HEK293 (cell line): ENCODE results near the gene WDR88.

Experiments
- CTCF ChIA-PET: fragments of 350-600 bp; formaldehyde crosslinking; extraction: SDS; loops from one replicate; lab custom pipeline; 2021; ENCODE audit warnings: antibody characterized with exemption; lab: Yijun Ruan, JAX
- POLR2A ChIA-PET: fragments of 300-600 bp; formaldehyde crosslinking; extraction: SDS; loops from one replicate; lab custom pipeline; 2020; ENCODE audit warnings: antibody characterized with exemption, inconsistent platforms; lab: Yijun Ruan, JAX
- H3K27ac ChIP-seq: fragments of 200-500 bp; sonication (Bioruptor generic); 2 replicates; pipeline ENCODE4 v1.5.1; 2014; ENCODE audit warnings: low read depth, low read length, control low read depth, inconsistent platforms; ENCODE audit errors: extremely low read depth
- H3K36me3 ChIP-seq, 2 experiments: fragments of 200-500 bp in 1 of 2; sonication (Bioruptor generic) in 1 of 2; 1 replicate in 1 of 2; 2 replicates in 1 of 2; pipeline ENCODE4 v1.5.1; 2014 to 2017; ENCODE audit warnings: inconsistent platforms in 2 of 2, low read length in 2 of 2; ENCODE audit not compliant: control insufficient read depth in 2 of 2, insufficient read depth in 1 of 2
- H3K4me1 ChIP-seq: fragments of 200-500 bp; sonication (Bioruptor generic); 2 replicates; pipeline ENCODE4 v1.5.1; 2014; ENCODE audit warnings: mild to moderate bottlenecking, low read length, inconsistent platforms; ENCODE audit not compliant: control insufficient read depth, insufficient read depth
- H3K4me3 ChIP-seq: 2 replicates; pipeline ENCODE4 v1.5.1; 2011; ENCODE audit warnings: low read depth, mild to moderate bottlenecking, control low read depth, low read length, moderate library complexity
- H3K9me3 ChIP-seq: fragments of 200-500 bp; sonication (Bioruptor generic); 2 replicates; pipeline ENCODE4 v1.5.1; 2014; ENCODE audit warnings: low read depth, low read length, inconsistent platforms; ENCODE audit not compliant: control insufficient read depth, insufficient read depth
- BCL11A ChIP-seq: fragments of 450-650 bp; formaldehyde crosslinking; IDR thresholded peaks from 2 replicates; pipeline ENCODE4 v1.5.1; 2016; ENCODE audit warnings: low read depth, missing biosample characterization, missing genetic modification characterization
- BCL6B ChIP-seq: fragments of 450-650 bp; formaldehyde crosslinking; IDR thresholded peaks from 2 replicates; pipeline ENCODE4 v1.5.1; 2017; ENCODE audit warnings: missing biosample characterization, missing genetic modification characterization
- CTCF ChIP-seq: fragments of 450-650 bp; formaldehyde crosslinking; IDR thresholded peaks from 2 replicates; pipeline ENCODE4 v1.5.1; 2016; ENCODE audit warnings: missing biosample characterization, missing genetic modification characterization
- FEZF1 ChIP-seq: fragments of 450-650 bp; formaldehyde crosslinking; IDR thresholded peaks from 2 replicates; pipeline ENCODE4 v1.5.1; 2016; ENCODE audit warnings: missing biosample characterization, missing genetic modification characterization
- GLI2 ChIP-seq: fragments of 450-650 bp; formaldehyde crosslinking; IDR thresholded peaks from 2 replicates; pipeline ENCODE4; 2017; ENCODE audit warnings: missing biosample characterization, missing genetic modification characterization, low read depth, borderline replicate concordance
- HIC1 ChIP-seq: fragments of 450-650 bp; formaldehyde crosslinking; IDR thresholded peaks from 2 replicates; pipeline ENCODE4 v1.5.1; 2016; ENCODE audit warnings: missing biosample characterization, missing genetic modification characterization
- KLF16 ChIP-seq: fragments of 450-650 bp; formaldehyde crosslinking; IDR thresholded peaks from 2 replicates; pipeline ENCODE4 v1.5.1; 2017; ENCODE audit warnings: missing biosample characterization, missing genetic modification characterization
- OSR2 ChIP-seq: fragments of 450-650 bp; formaldehyde crosslinking; IDR thresholded peaks from 2 replicates; pipeline ENCODE4 v1.5.1; 2016; ENCODE audit warnings: missing biosample characterization, missing genetic modification characterization
- PRDM4 ChIP-seq: fragments of 450-650 bp; formaldehyde crosslinking; IDR thresholded peaks from 2 replicates; pipeline ENCODE4 v1.5.1; 2017; ENCODE audit warnings: missing biosample characterization, missing genetic modification characterization
- PRDM6 ChIP-seq: fragments of 450-650 bp; formaldehyde crosslinking; IDR thresholded peaks from 2 replicates; pipeline ENCODE4 v1.5.1; 2017; ENCODE audit warnings: missing biosample characterization, missing genetic modification characterization
- SCRT2 ChIP-seq: fragments of 450-650 bp; formaldehyde crosslinking; IDR thresholded peaks from 2 replicates; pipeline ENCODE4 v1.5.1; 2016; ENCODE audit warnings: missing biosample characterization, missing genetic modification characterization
- SP7 ChIP-seq: fragments of 450-650 bp; formaldehyde crosslinking; IDR thresholded peaks from 2 replicates; pipeline ENCODE4 v1.5.1; 2016; ENCODE audit warnings: missing biosample characterization, missing genetic modification characterization
- ZBTB48 ChIP-seq: fragments of 450-650 bp; formaldehyde crosslinking; IDR thresholded peaks from 2 replicates; pipeline ENCODE4 v1.5.1; 2016; ENCODE audit warnings: missing biosample characterization, missing genetic modification characterization
- ZFP69B ChIP-seq: fragments of 450-650 bp; formaldehyde crosslinking; IDR thresholded peaks from 2 replicates; pipeline ENCODE4 v1.5.1; 2016; ENCODE audit warnings: missing biosample characterization, missing genetic modification characterization
- ZIC2 ChIP-seq: fragments of 450-650 bp; formaldehyde crosslinking; IDR thresholded peaks from 2 replicates; pipeline ENCODE4 v1.5.1; 2016; ENCODE audit warnings: missing biosample characterization, missing genetic modification characterization
- ZNF155 ChIP-seq: fragments of 450-650 bp; formaldehyde crosslinking; IDR thresholded peaks from 2 replicates; pipeline ENCODE4 v1.5.1; 2016; ENCODE audit warnings: missing biosample characterization, missing genetic modification characterization
- ZNF2 ChIP-seq: fragments of 450-650 bp; formaldehyde crosslinking; IDR thresholded peaks from 2 replicates; pipeline ENCODE4 v1.5.1; 2016; ENCODE audit warnings: missing biosample characterization, missing genetic modification characterization
- ZNF324 ChIP-seq: fragments of 450-650 bp; formaldehyde crosslinking; IDR thresholded peaks from 2 replicates; pipeline ENCODE4 v1.5.1; 2016; ENCODE audit warnings: missing biosample characterization, missing genetic modification characterization
- ZNF335 ChIP-seq: fragments of 450-650 bp; formaldehyde crosslinking; conservative IDR thresholded peaks from 2 replicates; pipeline ENCODE4 v1.5.1; 2016; ENCODE audit warnings: missing biosample characterization, missing genetic modification characterization
- ZNF366 ChIP-seq: fragments of 450-650 bp; formaldehyde crosslinking; conservative IDR thresholded peaks from 2 replicates; pipeline ENCODE4 v1.5.1; 2016; ENCODE audit warnings: missing biosample characterization, missing genetic modification characterization
- ZNF529 ChIP-seq: fragments of 450-650 bp; formaldehyde crosslinking; IDR thresholded peaks from 2 replicates; pipeline ENCODE4 v1.5.1; 2017; ENCODE audit warnings: missing genetic modification characterization, missing biosample characterization; ENCODE audit not compliant: insufficient replicate concordance
- ZNF544 ChIP-seq: fragments of 450-650 bp; formaldehyde crosslinking; IDR thresholded peaks from 2 replicates; pipeline ENCODE4 v1.5.0; 2017; ENCODE audit warnings: missing biosample characterization, missing genetic modification characterization
- ZNF580 ChIP-seq: fragments of 450-650 bp; formaldehyde crosslinking; IDR thresholded peaks from 2 replicates; pipeline ENCODE4 v1.5.1; 2016; ENCODE audit warnings: missing biosample characterization, missing genetic modification characterization
- ZNF600 ChIP-seq: fragments of 450-650 bp; formaldehyde crosslinking; IDR thresholded peaks from 2 replicates; pipeline ENCODE4 v1.5.1; 2016; ENCODE audit warnings: missing biosample characterization, missing genetic modification characterization
- ZNF629 ChIP-seq: fragments of 450-650 bp; formaldehyde crosslinking; IDR thresholded peaks from 2 replicates; pipeline ENCODE4 v1.5.1; 2017; ENCODE audit warnings: missing biosample characterization, missing genetic modification characterization
- ZNF677 ChIP-seq: fragments of 450-650 bp; IDR thresholded peaks from 2 replicates; pipeline ENCODE4 v1.5.0; 2018; ENCODE audit warnings: missing biosample characterization, mild to moderate bottlenecking, missing genetic modification characterization, moderate library complexity
- ZNF777 ChIP-seq: fragments of 450-650 bp; formaldehyde crosslinking; IDR thresholded peaks from 2 replicates; pipeline ENCODE4 v1.5.1; 2017; ENCODE audit warnings: missing biosample characterization, missing genetic modification characterization, borderline replicate concordance
- ZNF843 ChIP-seq: fragments of 450-650 bp; formaldehyde crosslinking; IDR thresholded peaks from 2 replicates; pipeline ENCODE4 v1.5.1; 2016; ENCODE audit warnings: missing biosample characterization, missing genetic modification characterization

The WDR88 gene

GRCh38 chr19:33133438-33134031 lies 1.6 kb downstream of the WDR88 start:
- H3K4me3 ChIP-seq: no peak overlapping the region
- H3K9me3 ChIP-seq: no peaks in the 10 kb centered on the region
- ChIA-PET POLR2A (no interaction called here), CTCF (interaction anchor here (0.8 to 15.4 kb wide), 7 partner anchors 9 to 210 kb away, joined by 3 to 271 read pairs (median 4); no protein-coding TSS in a partner anchor)
- H3K36me3 ChIP-seq: peaks cover 16 to 41% of the 10 kb centered on the region in 2 experiments
- peaks cover 9% of the 10 kb centered on the region for H3K4me1 ChIP-seq
- 0 out of 2 replicates have a peak overlapping the region, but pooled peaks have one; percentile 43 for H3K27ac ChIP-seq
- TF ChIP-seq SCRT2 (tag by site-specific recombination) (peak; percentile 58), ZNF629 (tag by site-specific recombination) (peak; percentile 13; the same call in 1 of the 2 replicates), BCL6B (tag by site-specific recombination) (peak; percentile 99), ZNF366 (tag by site-specific recombination) (peak; percentile 79), ZNF335 (tag by site-specific recombination) (peak; percentile 55; the same call in 1 of the 2 replicates), ZNF677 (tag by site-specific recombination) (peak; percentile 88), ZBTB48 (tag by site-specific recombination) (peak; percentile 98), ZNF777 (tag by site-specific recombination) (0 out of 2 replicates have a peak, but pooled peaks have one; percentile 23), SP7 (tag by site-specific recombination) (peak; percentile 21; the same call in 1 of the 2 replicates), CTCF (tag by site-specific recombination) (peak; percentile 61), FEZF1 (tag by site-specific recombination) (0 out of 2 replicates have a peak, but pooled peaks have one; percentile 12), HIC1 (tag by site-specific recombination) (peak; percentile 84), ZNF843 (peak; percentile 36), ZNF2 (0 out of 2 replicates have a peak, but pooled peaks have one; percentile 29), ZNF600 (tag by site-specific recombination) (peak; percentile 93), OSR2 (tag by site-specific recombination) (peak; percentile 64), ZNF544 (tag by site-specific recombination) (no peak), ZNF529 (tag by site-specific recombination) (no peak), PRDM6 (tag by site-specific recombination) (peak; percentile 97; the same call in 1 of the 2 replicates), BCL11A (0 out of 2 replicates have a peak, but pooled peaks have one; percentile 8), ZFP69B (tag by site-specific recombination) (0 out of 2 replicates have a peak, but pooled peaks have one; percentile 34), ZNF324 (tag by site-specific recombination) (0 out of 2 replicates have a peak, but pooled peaks have one; percentile 26), ZNF580 (no peak), GLI2 (no peak), ZNF155 (tag by site-specific recombination) (no peak), KLF16 (0 out of 2 replicates have a peak, but pooled peaks have one; percentile 17), PRDM4 (tag by site-specific recombination) (peak; percentile 88), ZIC2 (tag by site-specific recombination) (peak; percentile 47; the same call in 1 of the 2 replicates)
